RWPE2 (cell line): ENCODE measurements around the gene ZFP1.
A peak's percentile ranks its signal among the peaks of the same experiment; 100 is the strongest.
"Not testable (repeated sequence)": the region's sequence is repeated elsewhere in the genome, so short reads cannot be mapped to it uniquely, and the experiment has no call there.

Experiments
- ATAC-seq: fragments of 200-7000 bp; cut with Tn5 transposase; 3 replicates; pipeline ENCODE4 v1.9.1; 2021; ENCODE audit warnings: low read depth
- DNase-seq: peaks from one replicate; pipeline ENCODE4 v3.0.0-alpha.2; 2020; ENCODE audit warnings: low spot score
- H3K27ac ChIP-seq: fragments of 450-650 bp; 2 replicates; pipeline ENCODE4 v1.5.1; 2017; ENCODE audit warnings: mild to moderate bottlenecking; ENCODE audit not compliant: poor library complexity, severe bottlenecking
- H3K27me3 ChIP-seq: fragments of 250-450 bp; sonication (Bioruptor Pico); 2 replicates; pipeline ENCODE4 v1.5.1; 2021; ENCODE audit warnings: mild to moderate bottlenecking, moderate library complexity; ENCODE audit not compliant: insufficient read depth, poor library complexity, severe bottlenecking
- H3K36me3 ChIP-seq: fragments of 250-450 bp; sonication (Bioruptor Pico); 2 replicates; pipeline ENCODE4 v1.5.1; 2020; ENCODE audit warnings: low read depth, mild to moderate bottlenecking, moderate library complexity
- H3K4me1 ChIP-seq: fragments of 250-450 bp; sonication (Bioruptor Pico); 2 replicates; pipeline ENCODE4 v1.5.1; 2021; ENCODE audit warnings: mild to moderate bottlenecking, moderate library complexity; ENCODE audit not compliant: insufficient read depth, poor library complexity, severe bottlenecking
- H3K4me3 ChIP-seq: fragments of 250-450 bp; sonication (Bioruptor Pico); 2 replicates; pipeline ENCODE4 v1.5.1; 2021; ENCODE audit warnings: mild to moderate bottlenecking, moderate library complexity; ENCODE audit not compliant: severe bottlenecking
- H3K9me3 ChIP-seq: fragments of 250-450 bp; sonication (Bioruptor Pico); 2 replicates; pipeline ENCODE4 v1.5.1; 2021; ENCODE audit warnings: mild to moderate bottlenecking, moderate library complexity; ENCODE audit not compliant: severe bottlenecking
- CTCF ChIP-seq: fragments of 450-650 bp; IDR thresholded peaks from one replicate; pipeline ENCODE4 v1.5.1; 2017; ENCODE audit warnings: mild to moderate bottlenecking, moderate library complexity; ENCODE audit not compliant: poor library complexity, severe bottlenecking

ZFP1 gene

DNA sequence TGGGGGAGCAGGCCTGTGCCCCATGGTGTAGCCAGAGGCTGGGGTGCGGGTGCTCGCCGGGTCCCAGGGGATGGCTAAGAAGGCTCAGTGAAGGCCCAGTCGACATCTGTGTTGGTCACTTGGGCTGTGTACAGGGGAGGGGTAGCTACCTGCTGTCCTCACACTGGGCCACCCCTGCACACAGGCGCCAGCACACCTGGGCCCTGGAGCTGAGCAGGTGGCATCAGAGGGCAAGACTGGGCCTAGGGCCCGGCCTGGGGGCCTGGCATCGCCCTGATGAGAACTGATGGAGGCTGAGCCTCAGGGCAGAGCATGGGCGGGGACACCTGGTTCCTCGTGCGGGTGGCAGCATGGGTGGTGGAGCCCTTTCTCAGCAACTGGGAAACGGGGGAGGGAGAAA lies 59.5 kb downstream of the ZFP1 start:
- H3K27me3 ChIP-seq: no peaks in the 10 kb centered on the region
- no peaks in the 10 kb centered on the region for H3K36me3 ChIP-seq
- no peak overlapping the region for H3K4me3 ChIP-seq
- H3K4me1 ChIP-seq: no peaks in the 10 kb centered on the region
- DNase-seq: no peak
- no peak for ATAC-seq
- TF ChIP-seq CTCF: no peak
- H3K9me3 ChIP-seq: no peaks in the 10 kb centered on the region
- H3K27ac ChIP-seq: no peak overlapping the region

- DNase-seq (no peak), ATAC-seq (0 out of 3 replicates have a peak, but pooled peaks have one; percentile 6)
- no peaks in the 10 kb centered on the region for H3K27me3 ChIP-seq
- no peak overlapping the region for H3K27ac ChIP-seq
- no peak for TF ChIP-seq CTCF
- H3K36me3 ChIP-seq: no peaks in the 10 kb centered on the region
- H3K9me3 ChIP-seq: no peaks in the 10 kb centered on the region
- H3K4me3 ChIP-seq: no peak overlapping the region
- H3K4me1 ChIP-seq: no peaks in the 10 kb centered on the region
Measured at GRCh38 chr16:75208242-75208825, 60.0 kb downstream of the ZFP1 start.

- Histone ChIP-seq H3K9me3 (no peaks in the 10 kb centered on the region), H3K4me3 (no peak overlapping the region), H3K27ac (no peak overlapping the region), H3K4me1 (no peaks in the 10 kb centered on the region), H3K27me3 (no peaks in the 10 kb centered on the region), H3K36me3 (no peaks in the 10 kb centered on the region)
- DNase-seq (no peak), ATAC-seq (no peak)
- no peak for TF ChIP-seq CTCF
Measured at GRCh38 chr16:75208861-75209505, 60.7 kb downstream of the ZFP1 start.

GRCh38 chr16:75209514-75209913 lies 61.2 kb downstream of the ZFP1 start:
- ATAC-seq, H3K4me1 ChIP-seq: not testable (repeated sequence)

DNA sequence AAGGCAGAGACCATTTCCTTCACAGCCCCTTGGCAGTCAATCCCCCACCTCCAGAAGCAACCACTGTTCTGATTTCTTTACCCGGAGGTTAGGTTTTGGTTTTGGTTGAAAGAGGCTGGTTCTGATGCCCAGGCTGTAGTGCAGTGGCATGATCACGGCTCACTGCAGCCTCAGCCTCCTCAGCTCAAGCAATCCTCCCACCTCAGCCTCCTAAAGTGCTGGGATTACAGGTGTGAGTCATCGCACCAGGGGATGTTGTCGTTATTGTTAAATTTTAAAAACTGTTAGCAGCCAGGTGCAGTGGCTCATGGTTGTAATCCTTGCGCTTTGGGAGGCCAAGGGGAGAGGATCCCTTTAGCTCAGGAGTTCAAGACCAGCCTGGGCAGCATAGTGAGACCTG lies 61.6 kb downstream of the ZFP1 start:
- no peak for DNase-seq
- TF ChIP-seq CTCF: no peak
- H3K4me3 ChIP-seq: no peak overlapping the region
- ATAC-seq: no peak
- no peaks in the 10 kb centered on the region for H3K4me1 ChIP-seq
- H3K27me3 ChIP-seq: no peaks in the 10 kb centered on the region
- no peaks in the 10 kb centered on the region for H3K9me3 ChIP-seq
- no peaks in the 10 kb centered on the region for H3K36me3 ChIP-seq
- H3K27ac ChIP-seq: no peak overlapping the region

More at GRCh38 chr16:75209514-75209913, 61.2 kb downstream of the ZFP1 start:
- H3K36me3 ChIP-seq, H3K9me3 ChIP-seq, H3K27me3 ChIP-seq, DNase-seq, H3K27ac ChIP-seq, H3K4me3 ChIP-seq: not testable (repeated sequence)

DNA sequence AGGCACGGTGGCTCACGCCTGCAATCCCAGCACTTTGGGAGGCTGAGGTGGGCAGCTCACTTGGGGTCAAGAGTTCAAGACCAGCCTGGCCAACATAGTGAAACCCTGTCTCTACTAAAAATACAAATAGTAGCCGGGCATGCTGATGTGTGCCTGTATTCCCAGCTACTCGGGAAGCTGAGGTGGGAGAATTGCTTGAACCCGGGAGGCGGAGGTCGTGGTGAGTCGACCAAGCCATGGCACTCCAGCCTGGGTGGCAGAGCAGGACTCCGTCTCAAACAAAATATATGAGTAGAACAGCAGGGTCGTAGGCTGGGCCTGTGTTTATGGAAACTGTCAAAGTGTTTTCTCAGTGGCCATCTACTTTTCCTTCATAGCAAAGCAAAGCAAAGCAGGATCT lies 63.0 kb downstream of the ZFP1 start:
- not testable (repeated sequence) for H3K4me1 ChIP-seq, H3K27me3 ChIP-seq, DNase-seq, ATAC-seq, H3K36me3 ChIP-seq, H3K27ac ChIP-seq, H3K9me3 ChIP-seq, H3K4me3 ChIP-seq
